Trophoblast cell (in vitro differentiated cells and primary cell): ENCODE measurements around the gene EP400.

ENCODE experiments used
- DNase-seq, 2 donors: peaks; one replicate each; pipeline ENCODE4 v3.0.0-alpha.2; 2016
- H2AFZ ChIP-seq: 2 replicates; pipeline ENCODE4 v1.6.1; 2013; ENCODE audit warnings: low read length, moderate library complexity, mild to moderate bottlenecking; ENCODE audit not compliant: insufficient read depth, poor library complexity
- H2AK5ac ChIP-seq: 2 replicates; pipeline ENCODE4 v1.6.1; 2013; ENCODE audit warnings: mild to moderate bottlenecking, low read length
- H2BK120ac ChIP-seq: 2 replicates; pipeline ENCODE4 v1.6.1; 2013; ENCODE audit warnings: low read length, mild to moderate bottlenecking, moderate library complexity; ENCODE audit not compliant: insufficient read depth, poor library complexity
- H2BK12ac ChIP-seq: 2 replicates; pipeline ENCODE4 v1.6.1; 2013; ENCODE audit warnings: mild to moderate bottlenecking, low read length, moderate library complexity
- H2BK5ac ChIP-seq: 2 replicates; pipeline ENCODE4 v1.6.1; 2013; ENCODE audit warnings: low read length, low read depth, moderate library complexity, mild to moderate bottlenecking; ENCODE audit not compliant: poor library complexity
- H3K14ac ChIP-seq: 2 replicates; pipeline ENCODE4 v1.6.1; 2013; ENCODE audit warnings: mild to moderate bottlenecking, low read length
- H3K18ac ChIP-seq: 2 replicates; pipeline ENCODE4 v1.6.1; 2013; ENCODE audit warnings: mild to moderate bottlenecking, low read length
- H3K23ac ChIP-seq: 2 replicates; pipeline ENCODE4 v1.6.1; 2013; ENCODE audit warnings: low read length
- H3K27ac ChIP-seq: 2 replicates; pipeline ENCODE4 v1.5.1; 2013; ENCODE audit warnings: low read depth, mild to moderate bottlenecking, inconsistent platforms, low read length, moderate library complexity
- H3K27me3 ChIP-seq: 2 replicates; pipeline ENCODE4 v1.6.1; 2013; ENCODE audit warnings: inconsistent platforms, mild to moderate bottlenecking, low read length, moderate library complexity; ENCODE audit not compliant: insufficient read depth
- H3K36me3 ChIP-seq, 2 experiments: 1 replicate in 1 of 2; 2 replicates in 1 of 2; pipeline ENCODE4 v1.6.1; 2013; ENCODE audit warnings: low read length in 2 of 2, mild to moderate bottlenecking in 2 of 2, moderate library complexity in 1 of 2; ENCODE audit not compliant: insufficient read depth in 2 of 2, control insufficient read depth in 1 of 2
- H3K4ac ChIP-seq: 2 replicates; pipeline ENCODE4 v1.6.1; 2013; ENCODE audit warnings: low read depth, mild to moderate bottlenecking, low read length, moderate library complexity
- H3K4me1 ChIP-seq, 2 experiments: 1 replicate in 1 of 2; 2 replicates in 1 of 2; pipeline ENCODE4 v1.6.1; 2013; ENCODE audit warnings: low read length in 2 of 2, mild to moderate bottlenecking in 2 of 2, moderate library complexity in 1 of 2; ENCODE audit not compliant: insufficient read depth in 2 of 2, control insufficient read depth in 1 of 2
- H3K4me2 ChIP-seq: 2 replicates; pipeline ENCODE4 v1.6.1; 2013; ENCODE audit warnings: inconsistent platforms, mild to moderate bottlenecking, low read length, moderate library complexity
- H3K4me3 ChIP-seq: 2 replicates; pipeline ENCODE4 v1.5.1; 2013; ENCODE audit warnings: mild to moderate bottlenecking, low read depth, low read length, inconsistent platforms
- H3K79me1 ChIP-seq: one replicate; pipeline ENCODE4 v1.6.1; 2013; ENCODE audit warnings: low read length
- H3K79me2 ChIP-seq: 2 replicates; pipeline ENCODE4 v1.6.1; 2013; ENCODE audit warnings: low read length, mild to moderate bottlenecking; ENCODE audit not compliant: control insufficient read depth, insufficient read depth, poor library complexity
- H3K9ac ChIP-seq: 2 replicates; pipeline ENCODE4 v1.6.1; 2013; ENCODE audit warnings: mild to moderate bottlenecking, low read length
- H3K9me3 ChIP-seq: 2 replicates; pipeline ENCODE4 v1.6.1; 2013; ENCODE audit warnings: low read depth, mild to moderate bottlenecking, control low read depth, inconsistent platforms, low read length; ENCODE audit not compliant: insufficient read depth
- H4K12ac ChIP-seq: 2 replicates; pipeline ENCODE4 v1.6.1; 2013; ENCODE audit warnings: low read depth, mild to moderate bottlenecking, low read length, moderate library complexity
- H4K8ac ChIP-seq: 2 replicates; pipeline ENCODE4 v1.6.1; 2013; ENCODE audit warnings: low read depth, mild to moderate bottlenecking, low read length, moderate library complexity
- H4K91ac ChIP-seq: one replicate; pipeline ENCODE4 v1.6.1; 2013; ENCODE audit warnings: low read depth, mild to moderate bottlenecking, low read length, moderate library complexity
- WGBS: extraction: QIAGEN DNeasy Blood & Tissue Kit; methylation state at CpG from one replicate; pipeline ENCODE4 v1.1.7; 2013; ENCODE audit warnings: missing lambda C conversion rate; ENCODE audit not compliant: insufficient read length, insufficient coverage; ENCODE audit errors: extremely low coverage; 5-methylcytosine and 5-hydroxymethylcytosine counted together

Gene EP400

DNA sequence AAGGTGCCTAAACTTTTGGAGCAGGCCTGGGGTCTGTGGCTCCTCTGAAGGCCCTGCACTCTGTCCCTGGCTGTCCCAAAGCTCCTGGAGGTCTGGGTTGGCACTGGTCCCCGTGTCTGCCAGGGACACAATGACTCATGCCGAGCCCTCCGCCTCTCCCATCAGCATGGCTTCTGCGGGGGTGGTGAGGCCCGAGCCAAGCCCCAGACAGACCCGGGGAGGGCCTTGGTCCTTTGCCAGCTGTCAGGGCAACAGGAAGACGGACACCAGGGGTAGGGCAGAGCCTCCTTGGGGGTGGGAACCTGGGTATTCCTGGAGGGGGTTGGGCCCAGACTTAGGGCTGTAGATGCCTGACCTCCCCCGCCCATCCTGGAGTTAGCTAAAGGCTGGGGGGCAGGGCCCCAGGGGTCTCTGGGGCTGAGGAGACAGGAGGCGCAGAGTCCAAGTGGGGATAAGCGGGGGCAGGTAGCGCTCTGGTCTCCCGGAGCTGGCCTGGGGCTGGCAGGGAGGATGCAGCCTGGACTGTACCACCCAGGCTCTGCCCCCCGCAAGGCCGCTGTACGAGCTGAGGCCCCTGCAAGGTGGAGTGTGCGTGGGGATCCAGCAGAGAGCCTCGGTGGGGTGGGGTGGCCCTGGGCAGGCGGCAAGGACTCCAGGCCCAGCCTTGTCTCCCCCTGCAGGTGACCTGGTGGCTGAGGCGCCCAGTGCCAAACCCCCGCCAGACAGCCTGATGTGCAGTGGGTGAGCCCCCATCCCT, 37.0 kb upstream of the EP400 start:
- Histone ChIP-seq H3K36me3 (peaks cover 92 to 96% of the 10 kb centered on the region in 2 experiments), H3K14ac (no peak overlapping the region), H3K27ac (no peak overlapping the region), H3K4me2 (no peak overlapping the region), H3K18ac (no peak overlapping the region), H3K79me2 (no peaks in the 10 kb centered on the region), H3K23ac (no peak overlapping the region), H2AFZ (no peak overlapping the region), H2AK5ac (no peak overlapping the region), H2BK12ac (no peak overlapping the region), H4K12ac (peak overlapping the region; percentile 16), H3K9ac (no peak overlapping the region), H3K4me3 (no peak overlapping the region), H3K79me1 (no peaks in the 10 kb centered on the region), H3K4ac (no peak overlapping the region), H2BK120ac (no peak overlapping the region), H3K9me3 (peaks cover 3% of the 10 kb centered on the region), H2BK5ac (no peak overlapping the region), H4K8ac (no peak overlapping the region), H3K4me1 (no peaks in the 10 kb centered on the region), H4K91ac (no peak overlapping the region), H3K27me3 (no peaks in the 10 kb centered on the region)
- WGBS: no CpG with 5 or more reads among the region's 20 CpGs
- DNase-seq: no peak

DNA sequence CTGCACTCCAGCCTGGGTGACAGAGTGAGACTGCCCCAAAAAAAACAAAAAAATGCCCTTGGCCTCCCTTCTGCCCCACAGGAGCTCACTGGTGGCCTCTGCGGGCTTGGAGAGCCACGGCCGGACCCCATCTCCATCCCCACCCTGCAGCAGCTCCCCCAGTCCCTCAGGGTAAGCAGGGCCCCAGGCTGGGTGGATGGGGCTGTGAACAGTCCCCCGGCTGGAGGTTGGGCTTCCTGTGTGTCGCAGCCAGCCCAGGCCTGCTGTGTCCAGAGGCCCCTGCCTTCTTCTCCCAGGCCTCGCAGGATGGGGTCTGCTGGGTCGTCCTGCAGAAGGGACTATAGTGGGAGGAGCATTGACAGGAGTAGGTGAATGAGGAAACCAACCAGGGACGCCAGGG, 36.1 kb upstream of the EP400 start:
- no peak overlapping the region for H3K4ac ChIP-seq
- H3K79me1 ChIP-seq: no peaks in the 10 kb centered on the region
- no peak overlapping the region for H2AK5ac ChIP-seq
- H2AFZ ChIP-seq: no peak overlapping the region
- H4K12ac ChIP-seq: no peak overlapping the region
- H3K23ac ChIP-seq: no peak overlapping the region
- H4K8ac ChIP-seq: no peak overlapping the region
- H2BK5ac ChIP-seq: no peak overlapping the region
- H3K27ac ChIP-seq: no peak overlapping the region
- H3K9me3 ChIP-seq: peaks cover 3% of the 10 kb centered on the region
- no peak overlapping the region for H3K14ac ChIP-seq
- no peak overlapping the region for H2BK120ac ChIP-seq
- H3K4me1 ChIP-seq: no peaks in the 10 kb centered on the region
- H3K9ac ChIP-seq: no peak overlapping the region
- H3K4me3 ChIP-seq: no peak overlapping the region
- H3K27me3 ChIP-seq: no peaks in the 10 kb centered on the region
- no peak overlapping the region for H2BK12ac ChIP-seq
- no peak overlapping the region for H3K18ac ChIP-seq
- no peak for DNase-seq
- H4K91ac ChIP-seq: no peak overlapping the region
- peaks cover 93 to 96% of the 10 kb centered on the region in 2 experiments for H3K36me3 ChIP-seq
- H3K4me2 ChIP-seq: no peak overlapping the region
- no CpG with 5 or more reads among the region's 8 CpGs for WGBS
- H3K79me2 ChIP-seq: no peaks in the 10 kb centered on the region

- no peak overlapping the region for H3K23ac ChIP-seq
- no peak overlapping the region for H3K9ac ChIP-seq
- WGBS: no CpG with 5 or more reads among the region's 14 CpGs
- no peak overlapping the region for H2AK5ac ChIP-seq
- H3K79me2 ChIP-seq: no peaks in the 10 kb centered on the region
- H3K79me1 ChIP-seq: no peaks in the 10 kb centered on the region
- no peak overlapping the region for H2BK12ac ChIP-seq
- H3K14ac ChIP-seq: no peak overlapping the region
- no peak overlapping the region for H4K12ac ChIP-seq
- no peak overlapping the region for H2BK120ac ChIP-seq
- DNase-seq: no peak
- H3K4me3 ChIP-seq: no peak overlapping the region
- no peaks in the 10 kb centered on the region for H3K4me1 ChIP-seq
- H3K9me3 ChIP-seq: peaks cover 3% of the 10 kb centered on the region
- no peak overlapping the region for H3K4me2 ChIP-seq
- H3K27me3 ChIP-seq: no peaks in the 10 kb centered on the region
- H2BK5ac ChIP-seq: no peak overlapping the region
- H3K18ac ChIP-seq: no peak overlapping the region
- no peak overlapping the region for H3K4ac ChIP-seq
- peaks cover 92 to 96% of the 10 kb centered on the region in 2 experiments for H3K36me3 ChIP-seq
- no peak overlapping the region for H4K8ac ChIP-seq
- no peak overlapping the region for H4K91ac ChIP-seq
- no peak overlapping the region for H2AFZ ChIP-seq
- no peak overlapping the region for H3K27ac ChIP-seq
Observed at GRCh38 chr12:131914179-131914702, 35.5 kb upstream of the EP400 start.

GRCh38 chr12:131915000-131915689, 34.6 kb upstream of the EP400 start:
- Histone ChIP-seq H4K12ac (no peak overlapping the region), H3K4ac (no peak overlapping the region), H2BK5ac (no peak overlapping the region), H3K9ac (no peak overlapping the region), H3K79me2 (no peaks in the 10 kb centered on the region), H3K4me2 (no peak overlapping the region), H3K27ac (no peak overlapping the region), H3K4me1 (no peaks in the 10 kb centered on the region), H3K36me3 (peaks cover 92 to 96% of the 10 kb centered on the region in 2 experiments), H2AK5ac (no peak overlapping the region), H3K18ac (no peak overlapping the region), H3K4me3 (no peak overlapping the region), H3K79me1 (no peaks in the 10 kb centered on the region), H3K14ac (no peak overlapping the region), H4K91ac (no peak overlapping the region), H2BK120ac (no peak overlapping the region), H2BK12ac (no peak overlapping the region), H2AFZ (no peak overlapping the region), H3K27me3 (no peaks in the 10 kb centered on the region), H3K9me3 (peaks cover 5% of the 10 kb centered on the region), H3K23ac (no peak overlapping the region), H4K8ac (no peak overlapping the region)
- no peak for DNase-seq
- WGBS: no CpG with 5 or more reads among the region's 20 CpGs
